Measurements from ENCODE around the gene HECTD2. TPM values are rescaled to one million over a fixed set of nuclear protein-coding genes. Genes with fewer than 3 reads are reported as not detected.
A peak's percentile ranks its signal among the peaks of the same experiment; 100 is the strongest.

Gene HECTD2
- total RNA-seq, 6 donors from 2014 or later, result 5.0 to 14.5 (median 9.2) TPM

- no peak for DNase-seq
- H3K4me3 ChIP-seq, result no peak overlapping the region
- no peak overlapping the region for H3K27ac ChIP-seq
- no peaks in the 10 kb centered on the region for H3K9me3 ChIP-seq
- peak in 1 of 2 donors; percentile 62 for ATAC-seq (ENCODE audit: low FRiP score in 2 of 2)
- H3K27me3 ChIP-seq, result no peaks in the 10 kb centered on the region
- peaks cover 3 to 35% (median 11%) of the 10 kb centered on the region in 4 donors for H3K36me3 ChIP-seq
- 100% methylated on average over 2 to 4 of the region's 4 CpGs for WGBS, 2 donors
- H3K4me1 ChIP-seq, result no peaks in the 10 kb centered on the region
- no peak for TF ChIP-seq EP300 (IDR thresholded peaks at IDR 0.05)
These were observed 57.0 kb downstream of the HECTD2 start for GRCh38 chr10:91467114-91467513.

GRCh38 chr10:91471602-91472001 is 61.5 kb downstream of the HECTD2 start:
- Histone ChIP-seq H3K27me3 (no peaks in the 10 kb centered on the region), H3K36me3 (peaks cover 0 to 13% (median 10%) of the 10 kb centered on the region in 4 donors), H3K4me1 (no peaks in the 10 kb centered on the region), H3K9me3 (no peaks in the 10 kb centered on the region), H3K4me3 (no peak overlapping the region), H3K27ac (no peak overlapping the region)
- 89 to 97% methylated on average over 1 of the region's 1 CpG for WGBS, 2 donors
- TF ChIP-seq POLR2AphosphoS5 (IDR thresholded peaks at IDR 0.05) (no peak), CTCF (IDR thresholded peaks at IDR 0.05) (no peak), EP300 (IDR thresholded peaks at IDR 0.05) (no peak), POLR2A (IDR thresholded peaks at IDR 0.05) (no peak)
- ATAC-seq (ENCODE audit: low FRiP score in 2 of 2), result no peak
- no peak for DNase-seq

- Histone ChIP-seq H3K27ac (no peak overlapping the region), H3K9me3 (no peaks in the 10 kb centered on the region), H3K27me3 (no peaks in the 10 kb centered on the region), H3K36me3 (peaks cover 0 to under 1% (median 0%) of the 10 kb centered on the region in 4 donors), H3K4me1 (no peaks in the 10 kb centered on the region), H3K4me3 (no peak overlapping the region)
- no peak for TF ChIP-seq CTCF (IDR thresholded peaks at IDR 0.05)
- WGBS, 2 donors, result 77 to 91% methylated on average over 2 of the region's 2 CpGs
- ATAC-seq (ENCODE audit: low FRiP score in 2 of 2), result no peak
- DNase-seq, result no peak
These were observed 62.8 kb downstream of the HECTD2 start for GRCh38 chr10:91472911-91473310.

- no peak overlapping the region for H3K27ac ChIP-seq
- DNase-seq (no peak), ATAC-seq (ENCODE audit: low FRiP score in 2 of 2) (no peak)
- H3K9me3 ChIP-seq, result no peaks in the 10 kb centered on the region
- H3K36me3 ChIP-seq, result no peaks in the 10 kb centered on the region
- H3K27me3 ChIP-seq, result no peaks in the 10 kb centered on the region
- 81 to 91% methylated on average over 1 of the region's 1 CpG for WGBS, 2 donors
- H3K4me3 ChIP-seq, result no peak overlapping the region
- no peak for TF ChIP-seq POLR2A (IDR thresholded peaks at IDR 0.05)
- H3K4me1 ChIP-seq, result no peaks in the 10 kb centered on the region
These were observed 63.9 kb downstream of the HECTD2 start for GRCh38 chr10:91474009-91474408.

GRCh38 chr10:91477236-91477635 is 67.1 kb downstream of the HECTD2 start:
- no peak overlapping the region for H3K4me3 ChIP-seq
- no peak for TF ChIP-seq POLR2AphosphoS5 (IDR thresholded peaks at IDR 0.05)
- no peak for TF ChIP-seq POLR2A (IDR thresholded peaks at IDR 0.05)
- no peak for TF ChIP-seq EP300 (IDR thresholded peaks at IDR 0.05)
- TF ChIP-seq CTCF (IDR thresholded peaks at IDR 0.05), result no peak

GRCh38 chr10:91479583-91479982 is 69.4 kb downstream of the HECTD2 start:
- no peak for DNase-seq
- Histone ChIP-seq H3K4me1 (no peaks in the 10 kb centered on the region), H3K36me3 (peaks cover 0 to 8% (median 1%) of the 10 kb centered on the region in 4 donors), H3K4me3 (no peak overlapping the region), H3K27ac (no peak overlapping the region), H3K27me3 (no peaks in the 10 kb centered on the region), H3K9me3 (no peaks in the 10 kb centered on the region)
- no peak for ATAC-seq (ENCODE audit: low FRiP score in 2 of 2)
- TF ChIP-seq POLR2A (IDR thresholded peaks at IDR 0.05), result no peak
- no peak for TF ChIP-seq POLR2AphosphoS5 (IDR thresholded peaks at IDR 0.05)
- TF ChIP-seq CTCF (IDR thresholded peaks at IDR 0.05), result no peak
- no peak for TF ChIP-seq EP300 (IDR thresholded peaks at IDR 0.05)

More at GRCh38 chr10:91477236-91477635, 67.1 kb downstream of the HECTD2 start:
- Histone ChIP-seq H3K4me1 (no peaks in the 10 kb centered on the region), H3K27me3 (no peaks in the 10 kb centered on the region), H3K27ac (no peak overlapping the region), H3K9me3 (no peaks in the 10 kb centered on the region), H3K36me3 (peaks cover 0 to 3% (median under 1%) of the 10 kb centered on the region in 4 donors)
- 88 to 89% methylated on average over 2 of the region's 2 CpGs for WGBS, 2 donors
- no peak for ATAC-seq (ENCODE audit: low FRiP score in 2 of 2)
- no peak for DNase-seq
